Neural crest cell (in vitro differentiated cells): Measurements from ENCODE around the gene GC. TPM values are rescaled to one million over a fixed set of nuclear protein-coding genes. Genes with fewer than 3 reads are reported as not detected.

Source experiments
- DNase-seq: peaks from one replicate; pipeline ENCODE4 v3.0.0; 2021; ENCODE audit warnings: low read depth, mixed read lengths, low spot score
- H3K27ac Mint-ChIP-seq: one replicate; pipeline ENCODE4 v1.8.0; 2021; ENCODE audit warnings: mild to moderate bottlenecking, mixed read lengths; ENCODE audit not compliant: unreplicated experiment
- H3K27me3 Mint-ChIP-seq: 2 replicates; pipeline ENCODE4 v1.8.0; 2021; ENCODE audit warnings: low read depth, mild to moderate bottlenecking, mixed read lengths
- H3K36me3 Mint-ChIP-seq: 2 replicates; pipeline ENCODE4 v1.8.0; 2021; ENCODE audit warnings: low read depth, mild to moderate bottlenecking, mixed read lengths
- H3K4me1 Mint-ChIP-seq: 2 replicates; pipeline ENCODE4 v1.8.0; 2021; ENCODE audit warnings: mixed read lengths
- H3K4me3 Mint-ChIP-seq: one replicate; pipeline ENCODE4 v1.8.0; 2021; ENCODE audit warnings: mild to moderate bottlenecking, mixed read lengths
- H3K9me3 Mint-ChIP-seq: 2 replicates; pipeline ENCODE4 v1.8.0; 2021; ENCODE audit warnings: mixed read lengths
- CTCF ChIP-seq: fragments of 200-600 bp; sonication (generic); conservative IDR thresholded peaks from 2 replicates; pipeline ENCODE4 v1.5.0; 2021; ENCODE audit warnings: antibody characterized with exemption, mild to moderate bottlenecking
- total RNA-seq: library from RNA; stranded (reverse); gene quantifications from 2 replicates; pipeline ENCODE4 v1.2.1, GENCODE V29; 2021

GC gene
- total RNA-seq, 1 donor from 2014 or later: not detected

GRCh38 chr4:71785959-71786358 lies 2.1 kb upstream of the GC start:
- H3K27me3 Mint-ChIP-seq: peaks cover 3% of the 10 kb centered on the region
- H3K4me3 Mint-ChIP-seq: no peak overlapping the region
- no peaks in the 10 kb centered on the region for H3K9me3 Mint-ChIP-seq
- no peak overlapping the region for H3K27ac Mint-ChIP-seq
- no peaks in the 10 kb centered on the region for H3K36me3 Mint-ChIP-seq
- no peak for DNase-seq
- H3K4me1 Mint-ChIP-seq: peaks cover 4% of the 10 kb centered on the region
- no peak for TF ChIP-seq CTCF

GRCh38 chr4:71784569-71785197 lies 804 bp upstream of the GC start:
- H3K27me3 Mint-ChIP-seq: peaks cover 3% of the 10 kb centered on the region
- TF ChIP-seq CTCF: no peak
- peaks cover 4% of the 10 kb centered on the region for H3K4me1 Mint-ChIP-seq
- no peak overlapping the region for H3K4me3 Mint-ChIP-seq
- DNase-seq: no peak
- no peaks in the 10 kb centered on the region for H3K36me3 Mint-ChIP-seq
- no peak overlapping the region for H3K27ac Mint-ChIP-seq
- H3K9me3 Mint-ChIP-seq: no peaks in the 10 kb centered on the region

GRCh38 chr4:71777891-71778290 lies 6.0 kb downstream of the GC start:
- Mint-ChIP-seq H3K27ac (no peak overlapping the region), H3K4me1 (no peaks in the 10 kb centered on the region), H3K27me3 (peaks cover 5% of the 10 kb centered on the region), H3K9me3 (no peaks in the 10 kb centered on the region), H3K4me3 (no peak overlapping the region), H3K36me3 (no peaks in the 10 kb centered on the region)
- no peak for DNase-seq
- no peak for TF ChIP-seq CTCF

GRCh38 chr4:71775449-71775848 lies 8.4 kb downstream of the GC start:
- Mint-ChIP-seq H3K4me1 (no peaks in the 10 kb centered on the region), H3K9me3 (no peaks in the 10 kb centered on the region), H3K36me3 (no peaks in the 10 kb centered on the region), H3K27me3 (peaks cover 5% of the 10 kb centered on the region), H3K4me3 (no peak overlapping the region), H3K27ac (no peak overlapping the region)
- no peak for DNase-seq
- TF ChIP-seq CTCF: no peak

- H3K4me3 Mint-ChIP-seq: no peak overlapping the region
- no peaks in the 10 kb centered on the region for H3K9me3 Mint-ChIP-seq
- no peak overlapping the region for H3K27ac Mint-ChIP-seq
- no peak for DNase-seq
- no peak for TF ChIP-seq CTCF
- H3K36me3 Mint-ChIP-seq: no peaks in the 10 kb centered on the region
- H3K4me1 Mint-ChIP-seq: no peaks in the 10 kb centered on the region
- no peaks in the 10 kb centered on the region for H3K27me3 Mint-ChIP-seq
These were observed 9.7 kb downstream of the GC start for GRCh38 chr4:71774136-71774535.
